ENCODE data around the gene ZBTB8OS.
"Not testable (repeated sequence)": the region's sequence is repeated elsewhere in the genome, so short reads cannot be mapped to it uniquely, and the experiment has no call there.

Gene ZBTB8OS

GRCh38 chr1:32647308-32648134 is 2.8 kb downstream of the ZBTB8OS start:
- Histone ChIP-seq H3K9me3 (replicated peaks; ENCODE audit: insufficient read depth, low read length) (no peaks in the 10 kb centered on the region), H3K36me3 (replicated peaks; ENCODE audit: insufficient read depth, low read length) (no peaks in the 10 kb centered on the region), H3F3A (ENCODE audit: insufficient read depth, low read length) (peaks cover 15% of the 10 kb centered on the region), H3K79me2 (ENCODE audit: low read length) (peaks cover 90% of the 10 kb centered on the region), H3K4me2 (ENCODE audit: low read depth, low read length) (no peak overlapping the region), H3K4me3 (ENCODE audit: low read length) (no peak overlapping the region), H3K27me3 (replicated peaks; ENCODE audit: insufficient read depth, low read length) (no peaks in the 10 kb centered on the region), H2AFZ (ENCODE audit: low read length) (no peak overlapping the region), H3K27ac (ENCODE audit: low read length) (no peak overlapping the region), H4K20me1 (ENCODE audit: insufficient read depth, low read length) (no peaks in the 10 kb centered on the region), H3K9me2 (replicated peaks; ENCODE audit: insufficient read depth, low read length) (no peaks in the 10 kb centered on the region), H3K4me1 (ENCODE audit: low read length) (peaks cover 5% of the 10 kb centered on the region; the same call in 1 of the 2 replicates), H3K9ac (ENCODE audit: low read length) (no peak overlapping the region)
- DNase-seq, result no peak
- TF ChIP-seq EZH2phosphoT487 (IDR thresholded peaks at IDR 0.05; ENCODE audit: low read length), result no peak
- no peak for TF ChIP-seq EZH2 (optimal IDR thresholded peaks at IDR 0.05; ENCODE audit: low read depth, low read length)
- TF ChIP-seq CTCF (IDR thresholded peaks at IDR 0.05; ENCODE audit: low read length), result no peak

GRCh38 chr1:32644426-32644825 is 5.9 kb downstream of the ZBTB8OS start:
- no peaks in the 10 kb centered on the region for H4K20me1 ChIP-seq (ENCODE audit: insufficient read depth, low read length)
- no peak overlapping the region for H3K4me2 ChIP-seq (ENCODE audit: low read depth, low read length)
- H2AFZ ChIP-seq (ENCODE audit: low read length), result no peak overlapping the region
- no peaks in the 10 kb centered on the region for H3K4me1 ChIP-seq (ENCODE audit: low read length)
- no peak overlapping the region for H3K4me3 ChIP-seq (ENCODE audit: low read length)
- peaks cover 93% of the 10 kb centered on the region for H3K79me2 ChIP-seq (ENCODE audit: low read length)
- no peaks in the 10 kb centered on the region for H3K27me3 ChIP-seq (replicated peaks; ENCODE audit: insufficient read depth, low read length)
- H3K9ac ChIP-seq (ENCODE audit: low read length), result no peak overlapping the region
- H3F3A ChIP-seq (ENCODE audit: insufficient read depth, low read length), result no peaks in the 10 kb centered on the region
- H3K36me3 ChIP-seq (replicated peaks; ENCODE audit: insufficient read depth, low read length), result no peaks in the 10 kb centered on the region
- H3K27ac ChIP-seq (ENCODE audit: low read length), result no peak overlapping the region
- no peaks in the 10 kb centered on the region for H3K9me3 ChIP-seq (replicated peaks; ENCODE audit: insufficient read depth, low read length)
- H3K9me2 ChIP-seq (replicated peaks; ENCODE audit: insufficient read depth, low read length), result no peaks in the 10 kb centered on the region
- no peak for DNase-seq
- TF ChIP-seq EZH2 (optimal IDR thresholded peaks at IDR 0.05; ENCODE audit: low read depth, low read length) (no peak), CTCF (IDR thresholded peaks at IDR 0.05; ENCODE audit: low read length) (no peak)

- not testable (repeated sequence) for DNase-seq; H4K20me1 ChIP-seq (ENCODE audit: insufficient read depth, low read length); H3K9ac ChIP-seq (ENCODE audit: low read length); H3K9me2 ChIP-seq (replicated peaks; ENCODE audit: insufficient read depth, low read length); H3K4me2 ChIP-seq (ENCODE audit: low read depth, low read length); H3K9me3 ChIP-seq (replicated peaks; ENCODE audit: insufficient read depth, low read length); H3K4me1 ChIP-seq (ENCODE audit: low read length); H3K27ac ChIP-seq (ENCODE audit: low read length); H3K4me3 ChIP-seq (ENCODE audit: low read length); H2AFZ ChIP-seq (ENCODE audit: low read length); H3K36me3 ChIP-seq (replicated peaks; ENCODE audit: insufficient read depth, low read length); H3K27me3 ChIP-seq (replicated peaks; ENCODE audit: insufficient read depth, low read length); H3F3A ChIP-seq (ENCODE audit: insufficient read depth, low read length)
- H3K79me2 ChIP-seq (ENCODE audit: low read length), result peaks cover 94% of the 10 kb centered on the region
Observed at GRCh38 chr1:32642292-32642827, 8.0 kb downstream of the ZBTB8OS start.

GRCh38 chr1:32639489-32640075 is 10.8 kb downstream of the ZBTB8OS start:
- no peaks in the 10 kb centered on the region for H3K36me3 ChIP-seq (replicated peaks; ENCODE audit: insufficient read depth, low read length)
- no peak overlapping the region for H3K9ac ChIP-seq (ENCODE audit: low read length)
- DNase-seq, result no peak
- H3F3A ChIP-seq (ENCODE audit: insufficient read depth, low read length), result no peaks in the 10 kb centered on the region
- TF ChIP-seq EZH2 (optimal IDR thresholded peaks at IDR 0.05; ENCODE audit: low read depth, low read length) (no peak), CTCF (IDR thresholded peaks at IDR 0.05; ENCODE audit: low read length) (no peak), EZH2phosphoT487 (IDR thresholded peaks at IDR 0.05; ENCODE audit: low read length) (no peak)
- no peaks in the 10 kb centered on the region for H3K27me3 ChIP-seq (replicated peaks; ENCODE audit: insufficient read depth, low read length)
- no peak overlapping the region for H3K4me3 ChIP-seq (ENCODE audit: low read length)
- no peaks in the 10 kb centered on the region for H4K20me1 ChIP-seq (ENCODE audit: insufficient read depth, low read length)
- no peak overlapping the region for H3K4me2 ChIP-seq (ENCODE audit: low read depth, low read length)
- no peaks in the 10 kb centered on the region for H3K9me3 ChIP-seq (replicated peaks; ENCODE audit: insufficient read depth, low read length)
- no peak overlapping the region for H2AFZ ChIP-seq (ENCODE audit: low read length)
- no peaks in the 10 kb centered on the region for H3K4me1 ChIP-seq (ENCODE audit: low read length)
- peaks cover 95% of the 10 kb centered on the region for H3K79me2 ChIP-seq (ENCODE audit: low read length)
- no peak overlapping the region for H3K27ac ChIP-seq (ENCODE audit: low read length)
- no peaks in the 10 kb centered on the region for H3K9me2 ChIP-seq (replicated peaks; ENCODE audit: insufficient read depth, low read length)
